ENCODE measurements around the gene G3BP2.

GRCh38 chr4:75675004-75675531 is 1.9 kb upstream of the G3BP2 start:
- TF ChIP-seq SP1 (IDR thresholded peaks at IDR 0.05): no peak
- TF ChIP-seq ARNT (IDR thresholded peaks at IDR 0.05): no peak
- TF ChIP-seq FOXK2 (IDR thresholded peaks at IDR 0.05): no peak
- no peak for TF ChIP-seq FOXM1 (IDR thresholded peaks at IDR 0.05; ENCODE audit: borderline replicate concordance)
- no peak for TF ChIP-seq HDGF (IDR thresholded peaks at IDR 0.05; ENCODE audit: borderline replicate concordance)
- TF ChIP-seq ZNF384 (IDR thresholded peaks at IDR 0.05): no peak
- TF ChIP-seq BHLHE40 (IDR thresholded peaks at IDR 0.05; ENCODE audit: borderline replicate concordance): no peak
- no peak for TF ChIP-seq FOXA1 (IDR thresholded peaks at IDR 0.05)
- TF ChIP-seq CTBP1 (IDR thresholded peaks at IDR 0.05; ENCODE audit: borderline replicate concordance): no peak
- TF ChIP-seq TARDBP (IDR thresholded peaks at IDR 0.05): no peak
- TF ChIP-seq SUZ12 (IDR thresholded peaks at IDR 0.05): no peak
- TF ChIP-seq PKNOX1 (IDR thresholded peaks at IDR 0.05): no peak
